Measurements from ENCODE around the gene CDC42EP4. TPM values are rescaled to one million over a fixed set of nuclear protein-coding genes. Genes with fewer than 3 reads are reported as not detected.

The CDC42EP4 gene
- total and polyA plus RNA-seq, 4 donors, result 15.7 to 31.0 (median 28.0) TPM

DNA sequence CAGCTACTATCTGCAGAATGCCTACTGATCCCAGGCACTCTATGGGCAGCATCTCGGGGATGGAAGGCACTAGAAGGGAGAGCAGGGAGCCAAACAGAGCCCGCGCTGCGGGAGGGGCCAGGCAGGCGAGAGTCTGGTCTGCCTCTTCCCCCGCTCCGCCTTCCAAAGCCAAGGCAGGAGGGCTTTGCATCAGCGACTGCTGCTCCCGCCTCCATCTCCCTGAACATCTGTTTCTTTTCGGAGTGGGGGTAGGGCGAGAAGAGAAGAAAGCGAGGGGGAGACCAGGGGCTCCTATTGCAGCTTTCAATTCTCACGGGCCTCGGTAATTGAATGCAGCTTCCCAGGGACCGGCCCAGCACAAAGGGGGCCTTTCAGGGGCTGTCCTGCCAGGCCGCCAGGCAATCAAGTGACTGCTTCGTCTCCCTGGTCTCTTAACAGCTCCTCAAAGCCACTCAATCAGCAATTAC is 31.4 kb upstream of the CDC42EP4 start:
- Histone ChIP-seq H3K27ac (ENCODE audit: low read depth in 1 of 2, low read length in 2 of 2) (no peak overlapping the region), H3K27me3 (ENCODE audit: control insufficient read depth in 4 of 4, insufficient read depth in 4 of 4, low read length in 3 of 4) (peaks cover 0 to 6% (median 0%) of the 10 kb centered on the region in 4 donors), H3K36me3 (ENCODE audit: control insufficient read depth in 4 of 4, insufficient read depth in 3 of 4, low read depth in 1 of 4, low read length in 3 of 4) (no peaks in the 10 kb centered on the region), H3K4me3 (ENCODE audit: low read depth in 1 of 3, low read length in 3 of 3) (no peak overlapping the region), H3K9me3 (ENCODE audit: control insufficient read depth in 4 of 4, low read length in 3 of 4) (no peaks in the 10 kb centered on the region), H3K4me1 (ENCODE audit: control insufficient read depth in 4 of 4, insufficient read depth in 4 of 4, low read length in 3 of 4) (no peaks in the 10 kb centered on the region), H3K9ac (ENCODE audit: low read depth in 1 of 2, low read length in 2 of 2) (no peak overlapping the region)
- DNase-seq (ENCODE audit: low spot score), result no peak
- WGBS, result 52% methylated on average over 17 of the region's 17 CpGs
- no peak for TF ChIP-seq NR2F2 (IDR thresholded peaks at IDR 0.05)
- TF ChIP-seq GABPA (IDR thresholded peaks at IDR 0.05 in 1 of 2, conservative IDR thresholded peaks at IDR 0.05 in 1 of 2), result no peak
- TF ChIP-seq HNF4A (conservative IDR thresholded peaks at IDR 0.05), result no peak
- no peak for TF ChIP-seq FOXA2 (IDR thresholded peaks at IDR 0.05)
- no peak for TF ChIP-seq RXRA (IDR thresholded peaks at IDR 0.05)
- TF ChIP-seq REST (IDR thresholded peaks at IDR 0.05), result no peak
- TF ChIP-seq ZBTB33 (IDR thresholded peaks at IDR 0.05), result no peak
- TF ChIP-seq, protein P1, sequence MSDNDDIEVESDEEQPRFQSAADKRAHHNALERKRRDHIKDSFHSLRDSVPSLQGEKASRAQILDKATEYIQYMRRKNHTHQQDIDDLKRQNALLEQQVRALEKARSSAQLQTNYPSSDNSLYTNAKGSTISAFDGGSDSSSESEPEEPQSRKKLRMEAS (IDR thresholded peaks at IDR 0.05), result no peak
- TF ChIP-seq SP1 (IDR thresholded peaks at IDR 0.05), result no peak
- no peak for TF ChIP-seq FOXA1 (IDR thresholded peaks at IDR 0.05)
- TF ChIP-seq, protein P2, sequence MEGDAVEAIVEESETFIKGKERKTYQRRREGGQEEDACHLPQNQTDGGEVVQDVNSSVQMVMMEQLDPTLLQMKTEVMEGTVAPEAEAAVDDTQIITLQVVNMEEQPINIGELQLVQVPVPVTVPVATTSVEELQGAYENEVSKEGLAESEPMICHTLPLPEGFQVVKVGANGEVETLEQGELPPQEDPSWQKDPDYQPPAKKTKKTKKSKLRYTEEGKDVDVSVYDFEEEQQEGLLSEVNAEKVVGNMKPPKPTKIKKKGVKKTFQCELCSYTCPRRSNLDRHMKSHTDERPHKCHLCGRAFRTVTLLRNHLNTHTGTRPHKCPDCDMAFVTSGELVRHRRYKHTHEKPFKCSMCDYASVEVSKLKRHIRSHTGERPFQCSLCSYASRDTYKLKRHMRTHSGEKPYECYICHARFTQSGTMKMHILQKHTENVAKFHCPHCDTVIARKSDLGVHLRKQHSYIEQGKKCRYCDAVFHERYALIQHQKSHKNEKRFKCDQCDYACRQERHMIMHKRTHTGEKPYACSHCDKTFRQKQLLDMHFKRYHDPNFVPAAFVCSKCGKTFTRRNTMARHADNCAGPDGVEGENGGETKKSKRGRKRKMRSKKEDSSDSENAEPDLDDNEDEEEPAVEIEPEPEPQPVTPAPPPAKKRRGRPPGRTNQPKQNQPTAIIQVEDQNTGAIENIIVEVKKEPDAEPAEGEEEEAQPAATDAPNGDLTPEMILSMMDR (IDR thresholded peaks at IDR 0.05; ENCODE audit: low read depth, low read length, missing input control), result no peak
- TF ChIP-seq JUND (IDR thresholded peaks at IDR 0.05), result no peak
- TF ChIP-seq, protein P3, sequence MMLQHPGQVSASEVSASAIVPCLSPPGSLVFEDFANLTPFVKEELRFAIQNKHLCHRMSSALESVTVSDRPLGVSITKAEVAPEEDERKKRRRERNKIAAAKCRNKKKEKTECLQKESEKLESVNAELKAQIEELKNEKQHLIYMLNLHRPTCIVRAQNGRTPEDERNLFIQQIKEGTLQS (IDR thresholded peaks at IDR 0.05), result no peak
- no peak for TF ChIP-seq HNF4G (IDR thresholded peaks at IDR 0.05)
- no peak for TF ChIP-seq YY1 (IDR thresholded peaks at IDR 0.05)
- no peak for TF ChIP-seq TAF1 (conservative IDR thresholded peaks at IDR 0.05)
